Body of pancreas (tissue), 4 donors: Measurements from ENCODE around the gene MYRIP.

ENCODE experiments used
- POLR2A ChIP-seq, 3 donors: fragments of 450-650 bp; IDR thresholded peaks; one replicate each; pipeline ENCODE4 v1.6.1; 2016; ENCODE audit warnings: antibody characterized with exemption in 3 of 3, mild to moderate bottlenecking in 2 of 3
- TF ChIP-seq, protein P1 (sequence below), 7 experiments: fragments of 450-650 bp in 4 of 7; fragments of 200-600 bp in 3 of 7; sonication (generic) in 3 of 7; IDR thresholded peaks; one replicate each; pipeline ENCODE4 v1.5.1; 2016 to 2019; ENCODE audit warnings: antibody characterized with exemption in 7 of 7

GRCh38 chr3:39978308-39978707, 168.9 kb downstream of the MYRIP start:
- TF ChIP-seq, protein P1, sequence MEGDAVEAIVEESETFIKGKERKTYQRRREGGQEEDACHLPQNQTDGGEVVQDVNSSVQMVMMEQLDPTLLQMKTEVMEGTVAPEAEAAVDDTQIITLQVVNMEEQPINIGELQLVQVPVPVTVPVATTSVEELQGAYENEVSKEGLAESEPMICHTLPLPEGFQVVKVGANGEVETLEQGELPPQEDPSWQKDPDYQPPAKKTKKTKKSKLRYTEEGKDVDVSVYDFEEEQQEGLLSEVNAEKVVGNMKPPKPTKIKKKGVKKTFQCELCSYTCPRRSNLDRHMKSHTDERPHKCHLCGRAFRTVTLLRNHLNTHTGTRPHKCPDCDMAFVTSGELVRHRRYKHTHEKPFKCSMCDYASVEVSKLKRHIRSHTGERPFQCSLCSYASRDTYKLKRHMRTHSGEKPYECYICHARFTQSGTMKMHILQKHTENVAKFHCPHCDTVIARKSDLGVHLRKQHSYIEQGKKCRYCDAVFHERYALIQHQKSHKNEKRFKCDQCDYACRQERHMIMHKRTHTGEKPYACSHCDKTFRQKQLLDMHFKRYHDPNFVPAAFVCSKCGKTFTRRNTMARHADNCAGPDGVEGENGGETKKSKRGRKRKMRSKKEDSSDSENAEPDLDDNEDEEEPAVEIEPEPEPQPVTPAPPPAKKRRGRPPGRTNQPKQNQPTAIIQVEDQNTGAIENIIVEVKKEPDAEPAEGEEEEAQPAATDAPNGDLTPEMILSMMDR (IDR thresholded peaks at IDR 0.05): no peak
- no peak for TF ChIP-seq POLR2A (IDR thresholded peaks at IDR 0.05)
